AG08396 (cell line): Measurements from ENCODE around the gene C19orf38.

Experiments used
- DNase-seq: peaks from one replicate; pipeline ENCODE4 v3.0.0; 2012; ENCODE audit warnings: low spot score, mixed read lengths

The C19orf38 gene

GRCh38 chr19:10848230-10848856, at the start of gene C19orf38:
C19orf38 (plus strand) TSS chr19:10848415; CDS start chr19:10848509, 94 bp downstream.
- DNase-seq, result no peak

DNA sequence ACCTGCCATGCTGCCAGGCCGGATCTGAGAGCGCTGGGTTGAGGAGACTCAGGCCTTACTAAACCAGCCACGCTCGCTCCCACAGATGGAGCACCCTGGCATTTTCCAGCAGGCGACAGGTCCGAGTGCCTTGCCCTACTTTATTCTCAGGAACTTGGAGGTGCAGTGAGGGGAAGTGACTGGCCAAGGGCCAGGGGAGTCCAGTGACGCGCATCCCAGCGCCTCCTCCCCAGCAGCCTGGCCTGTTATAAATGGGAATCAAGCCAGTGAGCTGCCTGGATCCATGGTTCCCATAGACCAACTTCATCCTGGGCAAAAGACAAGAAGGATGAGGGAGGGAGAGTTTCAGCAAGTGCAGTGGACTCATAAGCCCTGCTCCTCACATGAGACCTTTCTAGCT, 47.7 kb upstream of the C19orf38 start:
- DNase-seq, result no peak

- DNase-seq, result no peak
Measured at GRCh38 chr19:10802479-10802878, 45.7 kb upstream of the C19orf38 start.

- DNase-seq, result no peak
Measured at GRCh38 chr19:10803252-10803651, 45.0 kb upstream of the C19orf38 start.

- no peak for DNase-seq
Measured at GRCh38 chr19:10805065-10805757, 43.0 kb upstream of the C19orf38 start.

- DNase-seq, result no peak
Measured at GRCh38 chr19:10805758-10806247, 42.4 kb upstream of the C19orf38 start.

GRCh38 chr19:10808937-10809649, 39.1 kb upstream of the C19orf38 start:
- no peak for DNase-seq

DNA sequence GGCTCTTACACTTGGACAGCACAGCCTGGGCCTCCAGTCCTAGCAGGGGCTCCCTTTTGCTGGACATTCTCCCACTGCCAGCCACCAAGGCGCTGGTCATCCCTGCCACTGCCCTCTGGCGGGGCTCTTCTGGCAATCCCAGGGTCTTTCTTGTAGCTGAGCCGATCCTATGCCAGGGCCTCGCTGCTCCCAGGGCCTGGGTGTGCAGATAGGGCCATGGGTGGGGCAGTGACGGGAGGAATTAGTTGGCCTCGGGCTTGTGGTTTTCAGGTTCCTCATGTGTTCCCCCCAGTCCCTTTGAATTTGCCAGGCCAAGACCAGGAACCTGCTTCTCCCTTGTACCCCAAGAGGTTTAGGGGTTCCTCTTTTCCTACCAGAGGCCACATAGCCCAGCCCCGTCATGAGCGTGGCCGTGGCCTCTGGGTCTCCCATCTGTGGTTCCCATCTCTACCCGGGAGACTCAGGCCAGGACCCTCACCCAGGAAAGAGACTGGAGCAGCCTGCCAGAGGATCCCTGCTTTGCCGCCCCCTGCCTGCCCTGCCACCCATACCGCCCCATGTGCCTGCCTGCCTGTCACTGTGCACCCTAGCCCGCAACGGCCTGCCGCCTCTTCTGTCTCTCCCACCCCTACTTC, 38.4 kb upstream of the C19orf38 start:
- DNase-seq, result no peak

GRCh38 chr19:10811391-10812111, 36.7 kb upstream of the C19orf38 start:
- DNase-seq, result no peak

DNA sequence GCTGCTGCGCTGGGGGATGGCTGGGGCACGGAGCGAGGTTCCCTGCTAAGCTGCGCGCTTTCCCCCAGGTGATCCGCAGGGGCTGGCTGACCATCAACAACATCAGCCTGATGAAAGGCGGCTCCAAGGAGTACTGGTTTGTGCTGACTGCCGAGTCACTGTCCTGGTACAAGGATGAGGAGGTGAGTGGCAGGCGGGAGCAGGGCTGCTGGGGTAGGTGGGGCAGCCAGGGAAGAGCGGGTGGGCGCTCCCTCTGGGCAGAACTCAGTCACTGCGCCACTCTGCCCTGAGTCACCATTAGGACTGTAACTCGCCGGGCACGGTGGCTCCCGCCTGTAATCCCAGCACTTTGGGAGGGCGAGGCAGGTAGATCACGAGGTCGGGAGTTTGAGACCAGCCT, 36.0 kb upstream of the C19orf38 start:
- DNase-seq, result no peak

GRCh38 chr19:10812902-10813404, 35.3 kb upstream of the C19orf38 start:
- DNase-seq, result peak; percentile 92

DNA sequence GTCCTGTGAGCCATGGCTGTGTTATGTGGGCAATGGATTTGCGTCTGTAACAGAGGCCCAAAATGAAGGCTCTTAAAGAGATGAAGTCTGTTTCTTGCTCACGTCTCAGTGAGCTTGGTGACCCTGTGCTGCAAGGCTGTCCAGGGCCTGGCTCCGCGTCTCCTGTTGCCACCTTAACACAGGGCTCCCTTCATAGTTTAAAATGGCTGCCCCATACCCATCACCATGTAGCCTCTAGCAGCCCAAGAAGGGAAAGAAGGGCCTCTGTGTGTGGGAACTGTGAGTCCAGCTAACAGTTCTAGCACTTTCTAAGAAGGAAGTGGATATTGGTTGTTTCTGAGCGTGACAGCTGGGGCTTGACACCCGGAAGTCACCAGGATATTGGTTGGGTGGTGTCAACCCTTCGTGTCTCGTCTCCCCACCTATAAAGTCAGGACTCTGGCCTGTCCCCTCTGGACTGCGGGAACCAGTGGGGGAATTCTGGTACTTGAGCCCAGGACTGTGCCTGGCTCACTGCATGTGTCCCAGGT, 33.1 kb upstream of the C19orf38 start:
- no peak for DNase-seq

DNA sequence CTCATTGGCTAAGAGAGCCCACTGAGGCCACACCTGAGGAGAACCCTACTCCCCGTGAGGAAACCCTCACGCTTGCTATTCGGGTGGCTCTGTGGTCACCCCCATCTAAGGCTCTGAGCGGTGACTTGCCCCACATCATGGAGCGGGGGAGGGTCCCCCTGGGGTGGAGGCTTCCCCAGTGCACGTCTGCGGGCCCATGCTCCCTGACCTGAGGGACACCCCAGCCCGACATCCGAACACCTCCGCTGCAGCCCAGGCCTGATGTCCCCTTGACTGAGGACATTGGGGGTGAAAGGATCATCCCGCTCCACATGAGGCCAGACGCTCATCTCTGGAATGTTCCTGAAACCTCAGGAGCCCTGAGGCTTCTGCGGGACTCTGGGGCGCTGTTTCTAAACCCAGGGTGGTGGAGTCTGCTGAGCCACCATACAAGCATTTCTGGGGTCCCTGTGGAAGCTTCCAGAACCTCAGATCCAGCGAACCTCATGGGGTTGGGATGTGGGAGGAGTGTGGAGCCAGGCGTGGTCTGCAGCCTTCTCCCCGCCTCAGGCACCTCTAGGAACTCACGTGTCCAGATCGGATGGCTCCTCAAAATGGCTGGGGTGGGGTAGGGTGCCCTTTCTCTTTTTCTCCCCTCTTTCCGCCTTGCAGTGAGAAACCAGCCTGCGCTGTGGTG, 32.1 kb upstream of the C19orf38 start:
- no peak for DNase-seq

DNA sequence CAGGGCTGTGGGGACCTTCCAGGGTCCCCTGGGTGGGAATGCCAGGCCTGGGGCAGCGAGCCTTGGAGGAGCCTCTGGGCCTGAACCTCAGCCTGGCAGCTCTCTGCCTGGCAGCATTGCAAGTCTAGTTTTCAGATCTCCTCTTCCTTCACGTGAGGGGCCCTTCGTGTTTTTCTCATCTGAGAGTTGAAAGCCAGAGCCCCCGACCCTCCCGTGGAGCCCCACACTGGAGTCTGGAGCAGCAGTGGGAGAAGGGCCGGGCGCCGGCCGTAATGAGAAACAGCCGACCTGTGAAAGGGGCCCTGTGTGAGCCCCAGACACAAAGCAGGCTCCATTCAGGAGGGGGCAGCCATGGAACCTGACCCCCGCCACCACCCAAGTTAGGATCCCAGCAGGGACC, 31.5 kb upstream of the C19orf38 start:
- DNase-seq, result no peak

GRCh38 chr19:10817291-10818038, 30.8 kb upstream of the C19orf38 start:
- DNase-seq, result peak; percentile 94

DNA sequence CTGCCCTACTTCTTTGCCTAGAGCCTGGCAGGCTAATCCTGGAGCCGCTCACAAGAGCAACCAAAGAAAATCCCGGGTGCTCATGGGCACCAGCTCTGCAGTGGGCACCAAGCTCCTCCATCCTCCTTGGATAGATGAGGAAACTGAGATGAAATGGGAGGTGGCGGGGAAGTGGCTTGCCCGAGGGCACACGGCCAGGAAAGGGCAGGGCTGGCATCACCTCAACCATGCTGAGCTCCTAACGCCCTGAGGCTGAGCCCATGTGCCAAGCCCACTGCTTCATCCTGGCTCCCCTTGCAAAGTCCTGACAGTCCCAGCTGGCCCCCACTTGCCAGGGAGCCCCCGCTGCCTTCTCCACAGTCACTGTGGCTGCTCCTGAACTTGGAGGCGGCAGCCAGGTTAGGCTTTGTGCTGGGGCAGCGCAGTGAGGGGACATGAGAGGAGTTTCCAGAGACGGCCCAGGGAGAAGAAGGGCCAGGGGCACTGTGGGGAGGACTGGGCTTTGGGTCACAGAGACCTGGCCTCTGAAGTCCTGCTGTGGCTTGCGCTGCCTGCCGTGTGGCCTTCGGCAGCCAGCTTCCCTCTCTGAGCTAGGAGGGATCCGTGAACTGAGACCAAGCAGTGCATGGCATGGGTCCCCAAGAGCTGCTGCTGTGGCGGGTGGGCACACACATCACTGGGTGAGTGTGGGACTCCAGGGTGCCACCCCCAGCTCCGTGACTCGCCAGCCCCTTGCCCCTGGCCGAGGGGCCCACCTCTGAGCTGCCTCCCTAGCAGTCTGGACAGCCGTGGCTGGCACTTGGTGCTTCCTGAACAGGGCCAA, 29.7 kb upstream of the C19orf38 start:
- no peak for DNase-seq

DNA sequence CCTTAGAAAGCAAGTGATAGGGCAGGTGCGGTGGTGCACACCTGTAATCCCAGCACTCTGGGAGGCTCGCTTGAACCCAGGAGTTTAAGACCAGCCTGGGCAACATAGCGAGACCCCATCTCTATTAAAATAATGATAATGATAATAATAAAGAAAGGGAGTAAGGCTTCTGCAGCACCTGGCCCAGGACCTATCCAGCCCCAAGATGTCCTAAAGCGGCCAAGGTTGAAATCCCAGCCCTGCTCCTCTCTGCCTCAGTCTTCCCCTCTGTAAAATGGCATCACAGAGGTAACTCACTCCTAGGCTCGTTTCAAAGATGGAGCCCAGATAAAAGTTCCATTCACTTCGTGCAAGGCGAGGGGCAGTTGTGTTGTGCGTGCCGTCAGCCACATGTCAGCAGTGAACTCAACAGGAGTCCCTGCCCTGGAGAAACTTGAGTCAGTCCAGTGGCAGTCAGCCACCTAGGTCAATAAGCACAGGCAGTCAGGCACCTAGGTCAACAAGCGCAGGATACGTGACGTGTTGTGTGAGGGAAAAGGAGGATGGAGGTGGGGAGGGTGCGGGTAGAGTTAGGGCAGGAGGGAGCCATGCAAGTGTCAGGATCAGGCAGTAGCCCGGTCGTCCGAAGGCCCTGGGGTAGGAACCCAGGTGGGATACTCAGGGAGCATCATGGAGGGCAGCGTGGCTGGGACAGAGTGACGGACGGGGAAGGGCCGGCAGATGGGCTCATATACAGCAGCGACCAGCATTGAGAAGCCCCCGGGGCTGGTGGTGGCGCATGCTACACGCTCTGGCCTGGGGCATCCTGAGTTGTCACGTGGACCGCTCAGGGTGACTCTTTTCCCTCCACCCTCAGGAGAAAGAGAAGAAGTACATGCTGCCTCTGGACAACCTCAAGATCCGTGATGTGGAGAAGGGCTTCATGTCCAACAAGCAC, 28.8 kb upstream of the C19orf38 start:
- no peak for DNase-seq

DNA sequence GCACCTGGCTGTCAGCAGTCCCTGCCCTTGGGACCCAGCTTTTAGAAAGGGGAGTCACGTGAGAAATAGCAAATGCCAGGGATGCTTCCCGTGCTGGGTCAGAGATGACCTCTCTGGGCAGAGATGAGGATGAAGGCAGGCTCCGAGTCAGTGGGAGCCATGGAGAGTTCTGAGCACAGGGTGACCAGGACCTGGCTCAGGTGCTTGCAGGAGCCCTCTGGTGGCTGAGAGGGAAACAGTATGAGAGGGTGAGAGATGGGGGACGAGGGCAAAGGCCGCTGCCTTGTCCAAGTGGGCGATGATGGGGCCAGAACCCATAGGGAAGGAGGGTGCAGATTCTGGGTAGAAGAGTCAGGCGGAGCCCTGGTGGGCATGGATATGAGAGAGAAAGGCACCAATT, 28.0 kb upstream of the C19orf38 start:
- no peak for DNase-seq
